ENCODE data around the gene VRTN. TPM values are rescaled to one million over a fixed set of nuclear protein-coding genes. Genes with fewer than 3 reads are reported as not detected.
"Not testable (repeated sequence)": the region's sequence is repeated elsewhere in the genome, so short reads cannot be mapped to it uniquely, and the experiment has no call there.

VRTN gene
- total and polyA plus RNA-seq, 2 of the 13 experiments (the other 11 are each of a cell fraction or from before 2014, with no cell fraction given), result not detected

DNA sequence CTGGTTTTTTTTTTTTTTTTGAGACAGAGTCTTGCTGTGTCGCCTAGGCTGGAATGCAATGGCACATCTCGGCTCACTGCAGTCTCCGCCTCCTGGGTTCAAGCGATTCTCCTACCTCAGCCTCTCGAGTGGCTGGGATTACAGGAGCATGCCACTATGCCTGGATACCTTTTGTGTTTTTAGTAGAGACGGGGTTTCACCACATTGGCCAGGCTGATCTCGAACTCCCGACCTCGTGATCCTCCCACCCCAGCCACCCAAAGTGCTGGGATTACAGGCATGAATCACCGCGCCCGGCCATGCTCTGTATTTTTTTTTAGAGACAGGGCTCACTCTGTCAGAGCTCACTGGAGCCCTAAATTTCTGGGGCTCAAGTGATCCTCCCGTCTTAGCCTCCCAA, 32.6 kb downstream of the VRTN start:
- intact Hi-C loops (cut with micrococcal nuclease; ENCODE audit: unreplicated experiment), result no loop called here
- no peak overlapping the region for H3K9ac ChIP-seq (ENCODE audit: insufficient read depth, low read depth, low read length)
- H2AFZ ChIP-seq (ENCODE audit: low read length), result no peak overlapping the region
- no peak for ATAC-seq
- H3K27ac ChIP-seq (ENCODE audit: extremely low read length, insufficient read depth, low read length), result no peak overlapping the region
- no peak overlapping the region for H3K4me2 ChIP-seq (ENCODE audit: low read depth, low read length)
- WGBS (ENCODE audit: low lambda C conversion rate), result 76% methylated on average over 12 of the region's 13 CpGs
- H3K79me2 ChIP-seq (ENCODE audit: insufficient read depth, low read length), result no peaks in the 10 kb centered on the region
- no peak for FAIRE-seq
- no peaks in the 10 kb centered on the region for H3K4me1 ChIP-seq (ENCODE audit: insufficient read depth, low read length)
- H3K4me3 ChIP-seq (replicated peaks in 1 of 3; ENCODE audit: insufficient read depth in 1 of 3, low read depth in 2 of 3, low read length in 3 of 3), result no peak overlapping the region
- TF ChIP-seq MAFG (CRISPR knock-in tag; IDR thresholded peaks at IDR 0.05) (no peak), ZNF703 (CRISPR knock-in tag; IDR thresholded peaks at IDR 0.05; ENCODE audit: borderline replicate concordance) (no peak), ZNF274 (CRISPR knock-in tag; IDR thresholded peaks at IDR 0.05) (no peak), KLF12 (CRISPR knock-in tag; IDR thresholded peaks at IDR 0.05; ENCODE audit: borderline replicate concordance) (no peak), PLRG1 (conservative IDR thresholded peaks at IDR 0.05) (no peak), CAMTA2 (CRISPR knock-in tag; IDR thresholded peaks at IDR 0.05; ENCODE audit: borderline replicate concordance) (no peak), ATRX (CRISPR knock-in tag; IDR thresholded peaks at IDR 0.05; ENCODE audit: borderline replicate concordance) (no peak), POGZ (CRISPR knock-in tag; IDR thresholded peaks at IDR 0.05) (no peak), ZNF121 (CRISPR knock-in tag; IDR thresholded peaks at IDR 0.05) (no peak), STAG1 (CRISPR knock-in tag; IDR thresholded peaks at IDR 0.05) (no peak), CENPX (CRISPR knock-in tag; IDR thresholded peaks at IDR 0.05) (no peak), POLR2AphosphoS2 (IDR thresholded peaks at IDR 0.05; ENCODE audit: low read depth, low read length) (no peak)
- TF ChIP-seq, protein P1, sequence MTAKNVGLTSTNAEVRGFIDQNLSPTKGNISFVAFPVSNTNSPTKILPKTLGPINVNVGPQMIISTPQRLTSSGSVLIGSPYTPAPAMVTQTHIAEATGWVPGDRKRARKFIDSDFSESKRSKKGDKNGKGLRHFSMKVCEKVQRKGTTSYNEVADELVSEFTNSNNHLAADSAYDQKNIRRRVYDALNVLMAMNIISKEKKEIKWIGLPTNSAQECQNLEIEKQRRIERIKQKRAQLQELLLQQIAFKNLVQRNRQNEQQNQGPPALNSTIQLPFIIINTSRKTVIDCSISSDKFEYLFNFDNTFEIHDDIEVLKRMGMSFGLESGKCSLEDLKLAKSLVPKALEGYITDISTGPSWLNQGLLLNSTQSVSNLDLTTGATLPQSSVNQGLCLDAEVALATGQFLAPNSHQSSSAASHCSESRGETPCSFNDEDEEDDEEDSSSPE (CRISPR knock-in tag; IDR thresholded peaks at IDR 0.05), result no peak
- TF ChIP-seq, protein P2, sequence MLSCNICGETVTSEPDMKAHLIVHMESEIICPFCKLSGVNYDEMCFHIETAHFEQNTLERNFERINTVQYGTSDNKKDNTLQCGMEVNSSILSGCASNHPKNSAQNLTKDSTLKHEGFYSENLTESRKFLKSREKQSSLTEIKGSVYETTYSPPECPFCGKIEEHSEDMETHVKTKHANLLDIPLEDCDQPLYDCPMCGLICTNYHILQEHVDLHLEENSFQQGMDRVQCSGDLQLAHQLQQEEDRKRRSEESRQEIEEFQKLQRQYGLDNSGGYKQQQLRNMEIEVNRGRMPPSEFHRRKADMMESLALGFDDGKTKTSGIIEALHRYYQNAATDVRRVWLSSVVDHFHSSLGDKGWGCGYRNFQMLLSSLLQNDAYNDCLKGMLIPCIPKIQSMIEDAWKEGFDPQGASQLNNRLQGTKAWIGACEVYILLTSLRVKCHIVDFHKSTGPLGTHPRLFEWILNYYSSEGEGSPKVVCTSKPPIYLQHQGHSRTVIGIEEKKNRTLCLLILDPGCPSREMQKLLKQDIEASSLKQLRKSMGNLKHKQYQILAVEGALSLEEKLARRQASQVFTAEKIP (CRISPR knock-in tag; IDR thresholded peaks at IDR 0.05; ENCODE audit: borderline replicate concordance), result no peak
- TF ChIP-seq, protein P3, sequence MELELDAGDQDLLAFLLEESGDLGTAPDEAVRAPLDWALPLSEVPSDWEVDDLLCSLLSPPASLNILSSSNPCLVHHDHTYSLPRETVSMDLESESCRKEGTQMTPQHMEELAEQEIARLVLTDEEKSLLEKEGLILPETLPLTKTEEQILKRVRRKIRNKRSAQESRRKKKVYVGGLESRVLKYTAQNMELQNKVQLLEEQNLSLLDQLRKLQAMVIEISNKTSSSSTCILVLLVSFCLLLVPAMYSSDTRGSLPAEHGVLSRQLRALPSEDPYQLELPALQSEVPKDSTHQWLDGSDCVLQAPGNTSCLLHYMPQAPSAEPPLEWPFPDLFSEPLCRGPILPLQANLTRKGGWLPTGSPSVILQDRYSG (CRISPR knock-in tag; IDR thresholded peaks at IDR 0.05), result no peak
- no peaks in the 10 kb centered on the region for H3K9me3 ChIP-seq (ENCODE audit: low read length)
- in situ Hi-C loops (cut with HindIII; ENCODE audit: extremely low pct_ligation_motif_present, low pct_unique_long_range_greater_than_20kb), result no loop called here
- H4K20me1 ChIP-seq (ENCODE audit: insufficient read depth, low read length), result no peaks in the 10 kb centered on the region
- CTCF ChIA-PET (ENCODE audit: low intra/inter-chr PET ratio, low total read pairs), result no interaction called here
- POLR2A ChIA-PET, result no interaction called here
- H3K36me3 ChIP-seq (replicated peaks in 1 of 2; ENCODE audit: control insufficient read depth in 1 of 2, insufficient read depth in 2 of 2, low read length in 2 of 2), result no peaks in the 10 kb centered on the region
- DNase-seq (ENCODE audit: low spot score), result no peak
- H3K27me3 ChIP-seq (ENCODE audit: control insufficient read depth in 1 of 2, insufficient read depth in 2 of 2, low read length in 2 of 2), result no peaks in the 10 kb centered on the region; a peak in 1 of 5 replicates
- BruUV-seq (replicated peaks), result no TSS peak

DNA sequence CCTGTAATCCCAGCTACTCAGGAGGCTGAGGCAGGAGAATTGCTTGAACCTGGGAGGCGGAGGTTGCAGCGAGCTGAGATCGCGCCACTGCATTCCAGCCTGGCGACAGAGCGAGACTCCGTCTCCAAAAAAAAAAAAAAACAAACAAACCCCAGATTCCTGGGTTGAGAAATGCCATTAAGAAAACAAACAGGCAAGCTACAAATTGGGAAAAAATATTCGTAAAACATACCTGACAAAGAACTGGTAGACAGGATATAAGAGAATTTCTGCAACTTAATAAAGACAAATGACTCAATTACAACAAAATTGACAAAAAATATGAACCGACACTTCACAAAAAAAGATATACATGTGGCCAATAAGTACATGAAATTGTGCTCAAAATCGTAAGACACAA, 33.3 kb downstream of the VRTN start:
- in situ Hi-C loops (cut with HindIII; ENCODE audit: extremely low pct_ligation_motif_present, low pct_unique_long_range_greater_than_20kb); H3K36me3 ChIP-seq (replicated peaks in 1 of 2; ENCODE audit: control insufficient read depth in 1 of 2, insufficient read depth in 2 of 2, low read length in 2 of 2); H3K79me2 ChIP-seq (ENCODE audit: insufficient read depth, low read length); H3K4me3 ChIP-seq (replicated peaks in 1 of 3; ENCODE audit: insufficient read depth in 1 of 3, low read depth in 2 of 3, low read length in 3 of 3); H2AFZ ChIP-seq (ENCODE audit: low read length); DNase-seq (ENCODE audit: low spot score); FAIRE-seq; ATAC-seq; H3K9ac ChIP-seq (ENCODE audit: insufficient read depth, low read depth, low read length); BruUV-seq (replicated peaks); H3K27ac ChIP-seq (ENCODE audit: extremely low read length, insufficient read depth, low read length); H3K4me1 ChIP-seq (ENCODE audit: insufficient read depth, low read length); CTCF ChIA-PET (ENCODE audit: low intra/inter-chr PET ratio, low total read pairs); POLR2A ChIA-PET; H4K20me1 ChIP-seq (ENCODE audit: insufficient read depth, low read length); H3K9me3 ChIP-seq (ENCODE audit: low read length); H3K4me2 ChIP-seq (ENCODE audit: low read depth, low read length); H3K27me3 ChIP-seq (ENCODE audit: control insufficient read depth in 1 of 2, insufficient read depth in 2 of 2, low read length in 2 of 2); intact Hi-C loops (cut with micrococcal nuclease; ENCODE audit: unreplicated experiment): not testable (repeated sequence)
- 6% methylated on average over 10 of the region's 10 CpGs for WGBS (ENCODE audit: low lambda C conversion rate)

Measured in HepG2 (cell line).